Embryonic facial prominence (tissue), 1 donor: ENCODE measurements around the gene KCNH8.
"Not testable (repeated sequence)": the region's sequence is repeated elsewhere in the genome, so short reads cannot be mapped to it uniquely, and the experiment has no call there.

Experiments used
- DNase-seq: peaks from one replicate; pipeline ENCODE4 v3.0.0-alpha.2; 2016; ENCODE audit errors: extremely low spot score

The KCNH8 gene

DNA sequence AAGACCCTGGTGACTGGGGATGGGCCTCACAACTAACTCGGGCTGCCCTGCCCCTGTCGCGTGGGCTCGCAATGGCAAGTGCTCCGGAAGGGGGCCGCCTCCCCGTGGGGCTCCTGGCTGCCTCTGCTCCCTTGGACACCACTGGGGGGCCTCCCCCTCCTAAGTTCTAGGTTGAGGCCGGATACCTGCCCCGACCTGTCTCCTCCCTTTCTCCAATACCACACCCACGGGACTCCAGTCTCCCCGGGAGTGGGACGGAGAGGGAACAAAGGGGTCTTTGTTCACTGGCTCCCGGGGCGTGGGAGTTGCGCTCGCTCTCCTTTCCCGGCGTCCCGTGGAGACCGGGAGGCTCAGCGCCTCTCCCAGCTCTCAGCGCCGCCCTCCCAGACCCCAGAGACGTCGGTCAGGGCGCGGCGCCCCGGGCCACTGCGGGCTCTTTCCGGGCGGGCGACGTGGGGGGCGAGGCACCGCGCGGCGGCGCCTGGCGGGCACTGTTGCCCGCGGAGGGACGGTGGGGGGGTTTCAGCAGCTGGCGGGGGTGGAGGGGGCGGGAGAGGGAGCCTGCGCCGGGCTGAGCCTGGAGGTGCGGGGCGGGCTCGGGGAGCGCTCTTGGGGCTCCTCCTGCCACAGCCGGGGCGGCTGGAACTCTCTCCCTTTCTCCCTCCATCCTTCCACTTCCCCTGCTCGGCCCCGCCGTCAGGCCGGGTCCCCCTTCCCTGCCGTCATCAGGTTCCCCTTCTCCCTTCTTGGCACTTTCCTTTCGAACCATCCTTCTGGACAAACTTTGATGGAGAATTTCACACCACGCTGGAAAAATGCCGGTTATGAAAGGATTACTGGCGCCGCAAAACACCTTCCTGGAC is at the start of gene KCNH8:
Gene KCNH8 (plus strand): TSS at position 606 of the 863 bp plus-strand sequence. CDS start 210 bp downstream, at position 816.
- no peak for DNase-seq

DNA sequence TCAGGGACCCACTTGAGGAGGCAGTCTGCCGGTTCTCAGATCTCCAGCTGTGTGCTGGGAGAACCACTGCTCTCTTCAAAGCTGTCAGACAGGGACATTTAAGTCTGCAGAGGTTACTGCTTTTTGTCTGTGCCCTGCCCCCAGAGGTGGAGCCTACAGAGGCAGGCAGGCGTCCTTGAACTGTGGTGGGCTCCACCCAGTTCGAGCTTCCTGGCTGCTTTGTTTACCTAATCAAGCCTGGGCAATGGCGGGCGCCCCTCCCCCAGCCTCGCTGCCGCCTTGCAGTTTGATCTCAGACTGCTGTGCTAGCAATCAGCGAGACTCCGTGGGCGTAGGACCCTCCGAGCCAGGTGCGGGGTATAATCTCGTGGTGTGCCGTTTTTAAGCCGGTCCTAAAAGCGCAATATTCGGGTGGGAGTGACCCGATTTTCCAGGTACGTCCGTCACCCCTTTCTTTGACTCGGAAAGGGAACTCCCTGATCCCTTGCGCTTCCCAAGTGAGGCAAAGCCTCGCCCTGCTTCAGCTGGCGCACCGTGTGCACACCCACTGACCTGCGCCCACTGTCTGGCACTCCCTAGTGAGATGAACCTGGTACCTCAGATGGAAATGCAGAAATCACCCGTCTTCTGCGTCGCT is 45.5 kb upstream of the KCNH8 start:
- DNase-seq, result not testable (repeated sequence)

DNA sequence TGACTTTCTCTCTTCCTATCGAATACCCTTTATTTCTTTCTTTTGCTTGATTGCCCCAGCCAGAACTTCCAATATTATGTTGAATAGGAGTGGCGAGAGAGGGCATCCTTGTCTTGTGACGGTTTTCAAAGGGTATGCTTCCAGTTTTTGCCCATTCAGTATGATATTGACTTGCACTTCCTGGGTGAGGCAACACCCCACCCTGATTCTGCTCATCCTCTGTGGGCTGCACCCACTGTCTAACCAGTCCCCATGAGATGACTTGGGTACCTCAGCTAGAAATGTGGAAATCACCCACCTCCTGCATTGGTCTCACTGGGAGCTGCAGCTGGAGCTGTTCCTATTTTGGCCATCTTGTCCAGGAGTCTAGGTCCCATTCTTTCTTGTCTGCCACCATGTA is 44.8 kb upstream of the KCNH8 start:
- no peak for DNase-seq

DNA sequence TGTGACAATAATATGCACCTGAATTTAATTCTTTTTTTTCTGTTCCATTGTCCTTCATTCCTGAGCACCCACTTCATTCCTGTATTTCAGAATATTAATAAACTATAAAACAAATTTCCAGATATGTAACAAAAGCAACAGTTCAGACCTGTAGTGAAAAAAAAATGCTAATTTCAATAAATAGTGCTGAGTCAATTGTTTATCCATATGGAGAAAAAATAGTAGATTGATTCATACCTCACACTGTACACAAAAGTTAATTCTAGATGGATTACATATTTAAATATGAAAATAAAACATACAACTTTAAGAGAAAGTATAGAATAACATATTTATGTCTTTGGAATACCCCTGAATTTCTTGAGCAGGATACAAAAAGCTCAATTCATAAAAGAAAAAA is 43.9 kb upstream of the KCNH8 start:
- no peak for DNase-seq

DNA sequence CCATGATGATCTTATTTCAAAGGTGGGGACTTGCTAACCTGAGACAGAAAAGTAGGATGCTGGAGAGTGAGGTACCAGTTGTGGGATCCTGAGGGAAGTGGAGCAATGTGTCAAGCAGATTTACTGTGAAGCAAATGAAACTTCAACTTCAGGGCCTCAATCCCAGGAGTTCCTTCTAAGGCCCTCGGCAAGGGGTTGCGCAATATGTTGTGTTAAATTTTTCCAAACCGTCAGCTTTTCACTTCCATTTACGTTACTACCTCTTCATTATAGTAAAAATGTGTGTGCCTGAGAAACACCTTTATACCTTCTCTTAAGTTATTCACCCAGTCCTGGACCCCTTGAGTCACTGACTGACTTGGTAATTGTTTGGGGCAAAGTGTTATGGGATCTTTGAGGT is 42.5 kb upstream of the KCNH8 start:
- no peak for DNase-seq

DNA sequence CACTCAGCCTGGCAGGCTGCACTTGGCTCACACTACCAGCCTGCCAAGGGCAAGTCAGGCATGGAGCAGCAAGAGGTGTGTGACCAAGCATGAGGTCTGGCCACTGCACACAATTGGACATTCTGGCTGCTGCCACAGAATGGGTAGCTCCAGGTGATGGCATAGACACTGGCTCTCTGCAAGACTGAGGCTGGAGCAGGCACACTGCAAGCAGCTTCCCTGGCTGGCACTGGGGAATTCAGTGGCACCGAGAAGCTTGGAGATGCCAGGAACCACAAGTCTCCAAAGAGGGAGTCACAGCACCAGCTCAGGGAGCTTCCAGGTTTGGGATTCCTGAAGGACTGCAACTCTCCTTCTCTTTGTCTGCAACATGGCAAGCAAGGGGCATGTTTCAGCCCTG is 42.0 kb upstream of the KCNH8 start:
- DNase-seq, result no peak

DNA sequence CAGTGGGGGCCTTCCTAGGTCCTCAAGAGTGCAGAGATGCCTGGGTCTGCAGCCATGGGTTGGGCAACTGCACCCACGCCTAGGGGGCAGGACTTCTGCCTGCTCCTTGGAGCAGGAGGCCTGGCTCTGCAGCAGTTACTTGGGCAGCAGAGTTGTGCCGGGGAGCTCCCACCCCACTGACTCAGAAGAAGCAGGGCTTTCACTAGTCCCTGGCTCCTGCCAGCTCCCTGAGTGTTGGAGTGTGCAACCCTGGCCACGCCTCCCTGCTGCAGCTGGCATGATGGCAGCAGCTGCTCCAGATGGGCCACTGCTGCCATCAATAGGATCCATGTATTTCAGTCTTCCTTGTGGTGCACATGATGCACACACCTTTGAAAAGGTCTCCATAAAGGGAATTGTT is 40.6 kb upstream of the KCNH8 start:
- DNase-seq, result no peak

DNA sequence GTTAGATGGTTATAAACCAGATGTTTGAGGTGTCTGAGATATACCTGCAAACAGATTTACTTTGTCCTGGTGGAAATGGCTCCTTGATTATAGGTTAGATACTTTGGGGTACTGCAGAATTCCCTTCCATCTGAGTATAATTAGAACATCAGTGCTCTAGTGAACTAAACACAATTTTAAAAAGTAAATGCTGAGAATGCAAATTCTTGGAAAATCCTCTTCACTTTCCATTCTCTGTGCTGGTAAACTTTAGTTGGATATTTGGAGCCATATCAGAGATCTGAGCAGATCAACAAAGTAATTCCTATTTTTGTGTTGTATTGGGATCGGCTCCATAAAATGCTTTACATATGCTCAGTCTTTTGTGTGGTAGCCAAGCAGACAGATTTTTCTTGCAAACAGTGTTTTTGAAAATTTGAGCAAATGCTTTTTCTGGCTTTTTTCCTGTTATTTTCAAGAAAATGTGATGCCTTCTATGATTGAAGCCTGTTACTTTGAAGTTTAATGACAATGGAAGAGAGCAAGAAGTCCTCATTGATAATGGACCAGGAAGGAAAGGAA is 37.9 kb upstream of the KCNH8 start:
- no peak for DNase-seq

DNA sequence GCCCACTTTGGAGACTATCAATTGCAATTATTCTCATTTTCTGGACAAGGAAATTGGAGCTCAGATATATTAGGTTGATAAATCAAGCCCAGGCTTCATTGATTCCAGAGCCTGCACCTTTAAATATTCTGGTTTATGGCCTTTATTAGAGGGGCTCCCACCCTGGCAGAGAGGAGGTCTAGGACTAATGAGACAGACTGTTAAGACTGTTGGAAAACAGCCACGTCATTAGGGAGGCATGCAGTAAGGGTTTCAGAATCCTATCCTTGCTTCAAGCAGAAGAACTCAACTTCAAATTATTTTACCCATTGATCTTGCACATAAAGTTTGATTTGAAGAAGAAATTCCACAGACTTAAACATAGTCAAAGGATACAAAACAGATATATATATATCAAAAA is 33.8 kb upstream of the KCNH8 start:
- no peak for DNase-seq

DNA sequence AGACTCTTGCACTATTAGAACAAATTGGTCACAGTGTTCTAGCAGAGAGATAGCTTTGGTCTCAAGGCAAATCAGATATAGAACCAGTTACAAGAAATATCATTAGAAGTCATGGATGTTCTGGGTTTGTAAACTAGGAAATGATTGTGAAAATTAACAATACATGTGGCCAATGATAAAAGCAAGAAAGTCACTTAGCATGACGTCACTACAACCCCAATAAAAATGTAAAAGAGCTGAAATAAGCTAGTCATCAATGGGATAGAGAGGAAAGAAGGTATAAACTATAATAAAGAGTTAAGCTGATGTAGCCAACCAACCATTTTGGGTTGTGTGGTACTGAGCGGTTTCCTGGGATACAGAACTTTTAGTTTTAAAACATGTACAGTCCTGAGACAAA is 32.1 kb upstream of the KCNH8 start:
- no peak for DNase-seq

DNA sequence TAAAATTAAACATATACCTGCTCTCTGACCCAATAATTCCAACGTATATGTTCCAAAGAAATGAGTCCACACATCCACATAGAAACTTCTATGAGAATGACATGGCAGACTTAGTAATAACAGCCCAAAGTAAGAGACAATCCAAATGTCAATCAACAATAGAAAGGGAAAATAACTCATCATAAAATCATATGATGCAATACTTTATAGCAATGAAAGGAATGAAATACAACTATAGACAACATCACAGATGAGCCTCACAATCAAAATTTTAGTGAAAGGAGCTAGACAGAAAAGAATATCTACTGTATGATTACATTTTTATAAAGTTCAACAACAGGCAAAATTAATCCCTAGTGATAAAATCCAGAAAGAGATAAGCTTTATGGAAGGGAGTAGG is 23.6 kb upstream of the KCNH8 start:
- no peak for DNase-seq

DNA sequence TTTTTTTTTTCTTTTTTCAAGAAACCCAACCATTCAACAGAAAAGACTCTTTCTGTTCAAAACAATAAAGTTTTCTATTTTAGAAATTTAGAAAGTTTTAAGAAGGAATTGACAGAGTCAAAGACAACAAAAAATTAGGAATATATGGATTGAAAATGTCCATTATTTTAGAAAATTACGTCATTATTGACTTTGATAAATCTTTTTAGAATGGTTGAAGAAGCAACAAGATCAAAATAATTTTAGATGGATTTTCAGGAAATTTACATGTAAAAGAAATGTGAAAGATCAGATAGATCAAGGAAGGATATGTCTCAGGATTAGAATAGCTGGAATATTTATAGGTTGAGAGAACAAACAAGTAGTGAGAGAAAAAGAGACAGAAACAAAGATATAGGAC is 8.4 kb upstream of the KCNH8 start:
- no peak for DNase-seq

DNA sequence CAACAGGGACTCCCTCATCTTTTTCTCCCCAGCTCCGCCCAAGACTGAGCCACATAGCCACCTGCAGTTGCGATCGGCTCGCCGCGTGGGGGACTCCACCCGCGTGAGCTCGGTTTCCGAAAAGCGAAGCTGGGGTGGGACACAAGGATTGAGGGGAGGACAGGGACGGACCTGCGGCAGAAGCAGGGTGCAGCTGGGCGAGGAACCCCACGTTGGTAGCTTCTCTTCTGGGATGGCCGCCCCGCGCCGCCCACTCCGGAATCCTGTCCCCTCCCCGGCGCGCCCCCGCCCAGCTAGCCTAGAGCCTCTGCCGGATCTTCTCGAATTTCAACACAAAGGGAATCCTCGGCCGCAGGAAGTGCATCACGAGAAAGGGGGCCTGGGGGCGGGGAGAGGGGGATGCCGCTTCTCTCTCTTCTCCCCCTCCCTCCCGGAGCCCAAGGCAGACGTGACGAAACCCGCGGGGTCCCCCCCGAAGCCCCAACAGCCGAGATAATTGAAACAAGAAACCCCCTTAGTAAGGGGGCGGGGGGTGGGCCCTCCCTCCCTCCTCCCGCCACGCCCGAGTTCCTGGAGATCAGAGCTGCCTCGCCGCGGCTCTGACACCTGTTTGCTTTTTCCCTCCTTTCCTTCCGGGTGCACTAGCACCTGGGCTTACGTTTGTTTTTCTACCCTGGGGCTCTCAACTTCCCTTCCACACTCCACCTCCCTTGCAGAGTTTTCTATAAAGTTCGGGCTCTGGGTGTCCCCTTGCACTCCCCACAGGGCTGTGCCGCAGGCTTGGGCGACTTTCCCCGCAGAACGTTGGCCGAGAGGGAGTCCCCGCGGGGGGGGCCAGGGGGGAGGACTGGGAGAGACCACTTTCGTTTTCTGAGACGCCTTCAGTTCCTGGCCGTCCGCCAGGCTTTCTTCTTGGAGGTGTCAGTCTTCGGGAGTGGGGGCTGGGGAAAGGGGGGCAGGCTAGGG is 1.3 kb upstream of the KCNH8 start:
- peak; percentile 76 for DNase-seq

DNA sequence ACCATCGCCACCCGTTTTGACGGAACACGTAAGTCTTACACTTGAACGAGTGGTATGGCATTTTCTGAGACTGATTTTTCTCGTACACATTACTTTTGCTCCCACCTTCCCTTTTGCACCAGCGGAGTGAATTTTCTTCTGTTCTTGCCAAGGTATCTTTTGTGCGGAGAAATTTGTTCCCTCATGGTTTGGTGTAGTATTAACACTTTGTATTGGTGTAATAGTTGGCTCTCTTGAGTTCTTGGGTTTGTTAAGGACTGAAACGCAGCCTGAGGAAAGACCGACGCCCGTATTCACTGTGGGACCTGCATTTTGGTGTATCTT is 420 bp downstream of the KCNH8 start:
- DNase-seq, result no peak

DNA sequence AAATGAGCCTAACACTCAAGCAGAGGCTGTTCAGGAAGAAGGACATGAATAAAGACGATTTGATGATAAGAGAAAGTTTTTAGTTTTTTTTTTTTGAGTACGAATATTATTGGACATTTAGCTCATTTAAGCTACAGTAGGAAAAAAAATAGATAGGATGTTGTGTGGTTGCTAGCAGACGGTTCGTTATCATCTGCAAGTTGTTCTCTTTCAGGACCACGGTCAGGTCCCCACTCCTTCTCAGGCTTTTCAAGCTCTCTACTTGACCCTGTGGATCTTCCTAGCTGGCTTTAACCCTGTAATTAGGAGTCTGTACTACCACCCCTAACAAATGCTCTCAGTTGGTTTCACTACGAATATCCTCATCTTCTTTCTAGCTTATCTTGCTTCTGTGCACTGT is 1.1 kb downstream of the KCNH8 start:
- no peak for DNase-seq

DNA sequence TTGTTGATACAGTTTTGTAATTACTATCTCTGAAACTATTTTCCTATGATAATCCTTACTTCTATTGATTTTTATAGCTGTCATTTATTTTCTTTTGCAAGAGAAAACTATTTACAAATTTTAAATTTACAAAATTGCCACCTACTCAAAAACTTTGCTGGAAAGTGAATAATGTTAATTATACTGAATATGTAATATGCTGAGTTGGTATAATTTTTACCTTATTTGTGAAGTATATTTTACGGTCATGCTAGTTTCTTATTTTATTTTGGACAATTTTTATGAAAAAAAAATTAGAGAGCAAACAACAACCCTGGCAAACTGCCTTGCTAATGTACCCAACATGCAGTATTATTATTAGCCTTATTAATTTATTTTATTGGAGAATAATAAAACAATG is 2.9 kb downstream of the KCNH8 start:
- no peak for DNase-seq

DNA sequence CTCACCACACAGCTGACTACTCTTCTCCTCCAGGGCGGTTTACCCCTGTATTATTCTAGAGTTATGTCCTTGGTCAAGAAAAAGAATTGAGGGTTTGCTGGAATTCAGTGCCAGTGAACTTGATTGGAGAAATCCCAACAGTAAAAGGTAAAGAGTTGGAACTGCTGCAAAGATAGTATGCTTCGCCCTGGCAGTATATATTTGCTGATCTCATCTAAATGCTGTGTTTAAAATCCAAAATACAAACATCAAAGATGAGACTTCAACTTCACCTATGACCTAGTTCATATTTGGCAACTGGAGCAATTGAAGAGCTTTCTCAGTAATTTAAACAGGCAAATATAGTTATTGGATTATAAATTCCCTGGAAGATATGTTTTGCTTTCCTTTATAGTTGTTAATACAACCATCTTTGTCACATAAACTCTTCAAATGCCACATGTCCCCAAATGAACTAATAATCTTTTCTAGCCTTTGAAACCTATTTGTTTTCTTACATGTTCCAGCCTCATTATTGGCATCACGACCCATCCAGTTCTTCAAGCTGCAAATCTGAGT is 6.5 kb downstream of the KCNH8 start:
- no peak for DNase-seq

DNA sequence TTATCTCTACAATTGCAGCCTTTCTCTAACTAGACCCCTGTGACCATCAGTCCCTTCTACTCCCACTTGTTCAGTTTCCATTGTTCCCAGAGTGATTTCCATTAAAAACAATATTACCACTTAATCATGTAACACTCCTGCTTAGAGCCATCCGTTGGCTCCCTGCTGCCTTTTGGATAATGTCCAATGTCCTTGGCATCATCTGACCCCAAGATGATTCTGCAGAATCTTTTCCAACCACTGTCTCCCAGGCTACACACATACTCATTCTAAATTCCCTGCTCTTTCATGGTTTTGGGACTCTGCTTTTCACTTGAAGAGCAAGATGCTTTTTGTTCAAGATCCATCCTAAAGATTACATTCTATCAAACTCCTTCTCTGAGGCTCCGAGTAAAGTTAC is 7.1 kb downstream of the KCNH8 start:
- no peak for DNase-seq

DNA sequence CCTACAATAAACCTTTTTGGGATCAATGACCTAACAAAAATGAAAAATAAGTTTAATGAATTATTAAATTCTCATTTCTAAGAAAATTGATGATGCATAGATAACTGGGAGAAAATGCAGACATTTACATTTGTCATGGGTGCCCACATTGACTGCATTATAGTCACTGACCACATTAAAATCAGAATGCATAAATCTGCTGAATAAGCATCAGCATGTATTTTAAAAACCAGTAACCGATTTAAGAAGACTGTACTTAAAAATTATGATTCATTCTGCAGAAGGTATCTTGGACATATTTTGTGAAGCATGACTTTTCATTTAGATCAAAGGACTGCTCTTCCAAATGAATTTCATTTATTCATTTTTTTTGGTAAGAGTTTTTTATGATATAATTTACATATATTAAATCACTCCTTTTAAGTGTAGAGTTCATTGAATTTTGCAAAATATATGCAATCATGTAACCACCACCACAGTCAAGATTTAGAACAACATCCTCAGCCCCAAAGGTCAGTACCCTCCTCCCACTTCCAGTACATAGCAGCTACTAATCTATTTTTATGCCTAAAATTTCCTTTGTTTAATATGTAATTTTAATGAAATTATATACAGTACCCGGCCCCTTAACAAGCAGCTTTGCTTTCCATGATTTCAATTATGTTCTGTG is 11.8 kb downstream of the KCNH8 start:
- no peak for DNase-seq

DNA sequence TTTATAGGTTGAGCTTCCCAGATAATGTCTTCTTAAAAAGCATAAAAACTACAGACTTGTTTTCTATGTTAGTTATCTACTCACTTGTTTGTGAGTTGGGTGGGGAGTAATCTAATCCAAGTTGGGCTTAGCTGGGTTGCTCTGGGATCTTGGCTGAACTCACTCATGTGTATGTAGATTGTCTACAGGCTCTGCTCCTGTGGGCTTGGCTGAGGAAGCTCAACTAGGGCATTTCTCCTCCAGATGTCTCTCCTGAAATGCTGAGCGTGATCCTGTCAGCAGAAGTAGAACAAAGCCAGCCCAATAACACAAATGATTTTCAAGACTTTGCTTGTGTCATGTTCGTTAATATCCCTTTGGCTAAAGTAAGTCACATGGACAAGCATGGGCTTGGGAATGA is 17.3 kb downstream of the KCNH8 start:
- DNase-seq, result no peak

DNA sequence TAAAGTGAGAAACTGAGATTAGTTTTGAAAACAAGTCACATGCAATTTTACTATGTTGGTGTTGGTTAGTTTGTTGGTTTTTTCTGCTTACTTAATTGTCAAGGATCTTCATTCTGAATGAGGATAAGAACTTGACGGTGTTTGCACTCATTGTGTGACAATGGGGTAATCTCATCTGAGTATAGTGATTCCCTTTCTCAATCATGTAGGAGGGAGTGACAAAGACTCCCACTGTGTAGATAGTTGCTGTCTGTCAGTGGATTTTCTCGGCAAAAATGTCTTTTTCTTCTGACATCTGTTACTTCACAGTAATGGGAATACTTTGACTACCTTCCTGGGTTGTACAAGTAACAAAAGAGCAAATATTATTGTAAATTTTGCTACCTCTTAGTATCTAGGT is 23.5 kb downstream of the KCNH8 start:
- no peak for DNase-seq
